NOMO-1 treated with DMSO at 0.1 percent for 48 hours (cell line): ENCODE data around the gene C1orf226.
"Not testable (repeated sequence)": the region's sequence is repeated elsewhere in the genome, so short reads cannot be mapped to it uniquely, and the experiment has no call there.

Source experiments
- DNase-seq: peaks from one replicate; lab custom pipeline; 2025; ENCODE audit not compliant: unreplicated experiment; lab: John Stamatoyannopoulos, UW

Gene C1orf226

DNA sequence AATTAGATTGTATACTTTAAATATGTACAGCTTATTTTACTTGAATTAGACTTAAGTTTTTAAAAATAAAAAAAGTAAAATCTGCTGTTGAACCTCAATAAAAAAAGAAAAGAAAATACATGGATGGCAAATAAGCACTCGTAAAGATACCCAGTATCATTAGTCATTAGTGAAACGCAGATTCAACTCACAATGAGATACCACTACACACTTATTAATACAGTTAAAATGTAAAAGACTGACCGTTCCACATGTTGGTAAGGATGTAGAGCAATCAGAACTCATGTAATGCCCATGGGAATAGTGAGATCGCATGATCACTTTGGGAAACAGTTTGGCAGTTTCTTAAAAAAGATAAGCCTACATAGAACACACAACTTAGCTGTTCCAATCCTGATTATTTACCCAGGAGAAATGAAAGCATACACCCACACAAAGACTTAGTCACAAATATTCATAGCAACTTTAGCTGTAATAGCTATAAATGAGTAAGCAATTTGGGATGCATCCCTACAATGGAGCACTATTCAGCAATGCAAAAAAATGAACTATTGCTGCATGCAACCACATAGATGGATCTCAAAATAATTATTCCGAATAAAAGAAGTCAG, 23.1 kb downstream of the C1orf226 start:
- DNase-seq: no peak

DNA sequence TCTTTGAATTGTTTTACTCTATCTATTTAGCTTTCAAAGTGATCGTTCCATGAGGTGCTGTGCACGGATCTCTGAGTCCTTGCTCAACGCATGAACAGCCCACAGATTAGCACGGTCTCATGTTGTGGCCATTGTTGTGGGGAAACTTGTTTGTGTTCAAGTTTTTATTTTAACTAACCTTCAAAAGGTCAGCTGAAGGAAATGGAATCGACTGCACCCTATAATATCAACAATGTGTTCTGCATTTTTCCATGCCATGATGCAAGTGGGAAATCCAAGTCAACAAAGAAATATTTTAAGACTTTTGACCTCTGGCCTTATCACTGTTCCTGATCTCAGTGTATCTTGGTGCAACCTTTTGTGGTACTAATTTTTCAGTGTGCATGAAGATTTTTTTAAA, 24.3 kb downstream of the C1orf226 start:
- DNase-seq: no peak

DNA sequence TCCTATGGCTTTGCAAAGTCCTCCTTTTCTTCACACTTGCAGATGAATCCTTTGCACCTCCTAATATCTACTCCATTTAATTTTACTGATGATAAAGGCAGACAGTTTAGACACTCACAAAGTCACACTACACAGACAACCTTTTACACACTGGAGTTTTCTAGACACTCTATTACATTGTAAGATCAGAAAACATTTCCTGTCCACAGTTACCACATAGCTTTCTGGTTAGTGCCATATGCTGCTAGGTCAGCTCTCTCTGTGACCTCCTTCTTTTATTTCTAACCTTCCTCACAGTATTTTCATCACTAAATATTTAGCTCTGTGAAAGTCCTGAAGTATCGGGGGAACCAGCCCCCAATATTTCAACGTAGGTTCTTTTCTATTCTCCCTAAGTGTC, 25.3 kb downstream of the C1orf226 start:
- no peak for DNase-seq

DNA sequence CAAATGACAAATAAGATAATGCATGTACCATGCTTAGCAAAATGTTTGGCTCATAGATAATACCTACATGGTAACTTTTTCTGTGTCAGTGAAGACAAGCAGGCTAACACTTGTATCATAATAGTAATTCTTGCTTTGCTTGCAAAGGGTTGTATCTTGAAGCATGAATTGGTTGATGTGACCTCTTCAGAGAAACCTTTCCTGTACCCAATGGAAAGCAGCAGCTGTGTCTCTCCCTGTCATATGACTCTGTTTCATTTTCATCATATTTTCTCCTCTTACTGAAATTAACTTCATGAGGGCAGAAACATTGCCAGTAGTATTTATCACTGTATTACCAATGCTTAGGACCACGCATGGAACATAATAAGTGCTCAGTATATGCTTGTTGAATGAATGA, 26.0 kb downstream of the C1orf226 start:
- DNase-seq: no peak

DNA sequence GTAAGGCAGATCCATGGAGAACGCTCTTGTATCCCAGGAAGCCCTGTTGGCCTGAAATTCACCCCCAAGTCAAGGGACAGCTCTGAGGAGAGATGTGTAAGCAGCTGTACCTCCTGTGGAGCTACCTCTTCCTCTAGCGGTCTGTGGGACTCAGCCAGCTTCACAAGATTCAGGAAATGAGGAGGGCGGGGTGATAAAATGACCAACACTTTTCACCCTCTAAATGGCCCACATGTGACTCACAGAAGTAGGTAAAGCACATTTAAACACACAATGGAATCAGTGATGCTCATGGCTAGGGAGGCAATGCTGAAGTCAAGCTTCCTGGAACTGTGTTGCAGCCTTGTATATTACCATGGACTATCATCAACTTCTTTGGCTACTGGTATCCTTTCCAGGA, 30.5 kb downstream of the C1orf226 start, which contains the start of gene SH2D1B:
Gene SH2D1B, minus strand, starts transcription at position 135 of the 400 bp plus-strand sequence. Its CDS starts 120 bp downstream, at position 15.
- DNase-seq: no peak

DNA sequence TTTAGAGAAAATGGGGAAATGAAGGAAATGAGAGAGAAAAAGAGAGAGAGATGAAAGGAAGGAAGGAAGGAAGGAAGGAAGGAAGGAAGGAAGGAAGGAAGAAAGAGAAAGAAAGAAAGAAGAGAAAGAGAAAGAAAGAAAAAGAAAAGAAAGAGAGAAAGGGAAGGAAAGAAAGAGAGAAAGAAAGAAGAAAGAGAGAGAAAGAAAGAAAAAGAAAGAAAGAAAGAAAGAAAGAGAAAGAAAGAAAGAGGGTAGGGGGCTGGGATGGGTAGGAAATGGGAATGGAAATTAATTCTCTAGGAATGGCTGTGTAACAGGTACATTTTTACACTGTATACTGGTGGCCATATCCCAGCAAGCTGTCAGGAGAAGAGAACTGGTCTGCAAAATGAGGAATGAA, 34.7 kb downstream of the C1orf226 start:
- DNase-seq: no peak

DNA sequence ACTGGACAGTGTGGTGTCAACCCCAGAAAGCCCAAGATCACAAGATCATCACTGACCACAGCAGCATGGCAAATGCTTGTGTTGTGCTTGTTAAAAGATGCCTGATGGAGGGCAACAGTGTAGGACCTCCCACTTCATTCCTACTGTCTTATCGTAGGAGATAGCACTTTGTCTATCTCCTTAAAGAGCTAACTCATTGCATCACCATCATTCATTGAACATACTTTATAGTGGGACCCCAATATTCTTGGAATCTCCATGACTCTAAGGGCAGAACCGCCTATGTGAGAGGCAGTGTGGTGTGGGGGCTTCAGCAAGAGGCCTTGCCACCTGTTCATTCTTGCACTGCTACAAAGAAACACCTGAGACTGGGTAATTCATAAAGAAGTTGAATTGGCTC, 35.4 kb downstream of the C1orf226 start:
- DNase-seq: no peak

DNA sequence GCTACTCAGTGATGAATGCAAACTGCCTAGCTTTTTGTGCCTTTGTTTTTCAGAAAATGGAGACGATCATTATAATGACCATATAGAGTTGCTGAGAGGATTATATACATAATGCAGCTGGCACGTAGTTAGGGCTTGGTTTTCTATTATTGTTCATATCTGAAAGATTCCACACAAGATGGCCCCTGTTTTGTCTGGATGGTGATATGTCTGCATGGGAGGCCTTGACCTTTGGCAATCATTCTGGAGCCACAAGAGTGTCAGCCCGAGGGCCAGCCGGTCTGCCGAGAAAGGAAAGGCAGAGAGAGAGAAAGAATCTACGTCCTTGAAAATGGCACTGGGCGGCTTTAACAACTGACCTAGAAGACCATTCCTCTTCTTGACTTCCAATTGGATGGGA, 36.1 kb downstream of the C1orf226 start:
- DNase-seq: no peak

DNA sequence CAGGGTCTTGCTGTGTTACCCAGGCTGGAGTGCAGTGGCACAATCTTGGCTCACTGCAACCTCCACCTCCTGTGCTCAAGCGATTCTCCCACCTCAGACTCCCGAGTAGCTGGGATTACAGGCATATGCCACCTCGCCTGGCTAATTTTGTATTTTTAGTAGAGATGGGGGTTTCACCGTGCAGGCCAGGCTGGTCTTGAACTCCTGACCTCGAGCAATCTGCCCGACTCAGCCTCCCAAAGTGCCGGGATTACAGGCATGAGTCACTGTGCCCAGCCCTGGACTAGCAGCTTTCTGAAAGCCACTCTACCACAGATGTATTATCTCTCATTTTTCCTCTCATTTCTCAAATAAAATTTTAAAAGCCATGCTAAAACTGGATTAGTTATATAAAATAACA, 37.1 kb downstream of the C1orf226 start:
- DNase-seq: not testable (repeated sequence)

DNA sequence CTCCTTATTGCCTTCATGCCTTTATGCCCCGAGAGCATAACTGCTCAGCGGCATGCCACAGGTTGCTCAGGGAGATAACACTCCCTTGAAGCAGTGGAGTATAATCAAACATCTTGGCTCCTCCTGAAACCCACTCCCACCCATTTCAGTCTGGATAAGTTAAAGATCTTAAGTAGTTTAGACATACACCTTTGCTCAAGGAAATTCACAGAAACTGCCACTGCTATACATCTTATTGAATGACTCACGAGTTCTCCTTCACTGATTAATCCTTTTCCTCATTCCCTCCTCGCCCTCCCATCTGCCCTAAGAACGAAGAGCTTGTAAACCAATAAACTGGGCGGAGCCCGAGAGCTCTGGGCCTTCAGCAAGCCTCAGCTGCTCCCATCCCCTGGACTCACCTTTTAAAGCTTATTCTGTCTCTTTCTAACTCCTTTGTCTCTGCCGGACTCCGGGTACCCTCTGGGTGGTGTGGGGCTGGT, 38.0 kb downstream of the C1orf226 start:
- DNase-seq: not testable (repeated sequence)

DNA sequence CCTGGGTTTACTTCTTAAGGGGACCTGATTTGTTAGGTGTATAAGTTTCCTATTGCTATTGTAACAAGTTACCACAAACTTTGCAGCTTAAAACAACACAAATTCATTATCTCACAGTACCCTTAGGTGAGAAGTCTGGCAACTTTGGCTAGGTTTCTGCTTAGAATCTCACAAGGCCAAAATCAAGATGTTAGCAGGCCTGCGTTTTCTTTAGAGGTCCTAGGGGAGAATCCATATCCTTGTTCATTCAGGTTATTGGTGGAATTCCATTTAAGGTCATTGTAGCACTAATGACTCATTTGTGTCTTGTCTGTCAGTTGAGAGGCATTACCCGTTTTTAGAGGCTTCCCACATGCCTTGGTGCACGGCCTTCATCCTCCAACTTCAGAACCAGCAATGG, 38.6 kb downstream of the C1orf226 start:
- no peak for DNase-seq

DNA sequence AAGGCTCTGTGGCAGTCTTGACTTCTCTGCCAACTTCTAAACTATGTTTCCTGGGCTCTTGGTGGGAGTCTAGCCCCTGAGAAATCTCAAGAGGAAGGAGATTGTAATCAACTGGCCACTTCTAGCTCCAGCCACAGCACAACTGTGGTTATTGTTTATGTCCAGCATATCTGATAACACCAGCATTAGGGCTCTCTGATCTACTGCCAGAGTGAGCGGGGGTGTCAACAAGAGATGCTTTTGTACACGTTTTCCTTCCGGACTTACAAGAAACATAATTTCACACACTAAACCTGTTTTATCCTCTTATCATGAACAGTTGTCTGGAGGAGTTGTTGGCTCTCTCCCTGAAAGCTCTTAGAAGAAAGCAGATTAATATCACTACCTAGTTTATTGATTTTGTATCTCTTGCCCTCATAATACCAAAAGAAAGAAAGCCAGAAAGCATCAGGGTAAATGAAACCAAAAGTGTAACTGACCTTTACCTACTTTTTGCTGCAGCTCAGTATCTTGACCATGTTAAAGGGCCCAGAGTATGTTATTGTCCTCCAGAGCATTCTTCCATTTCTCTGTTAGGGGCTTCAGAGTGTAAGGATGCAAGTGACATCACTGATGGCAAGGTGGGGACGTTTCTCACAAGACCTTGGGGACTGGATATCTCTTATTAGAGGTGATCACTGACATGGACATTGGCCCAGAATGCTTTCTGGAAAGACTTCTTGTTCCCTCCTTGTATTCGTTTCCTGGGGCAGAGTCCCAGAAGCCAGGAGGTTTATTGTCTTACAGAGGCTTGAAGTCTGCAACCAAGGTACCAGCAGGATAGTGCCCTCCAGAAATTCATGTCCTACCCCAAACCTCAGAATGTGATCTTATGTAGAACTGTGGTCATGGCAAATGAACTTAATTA, 40.0 kb downstream of the C1orf226 start:
- DNase-seq: no peak

DNA sequence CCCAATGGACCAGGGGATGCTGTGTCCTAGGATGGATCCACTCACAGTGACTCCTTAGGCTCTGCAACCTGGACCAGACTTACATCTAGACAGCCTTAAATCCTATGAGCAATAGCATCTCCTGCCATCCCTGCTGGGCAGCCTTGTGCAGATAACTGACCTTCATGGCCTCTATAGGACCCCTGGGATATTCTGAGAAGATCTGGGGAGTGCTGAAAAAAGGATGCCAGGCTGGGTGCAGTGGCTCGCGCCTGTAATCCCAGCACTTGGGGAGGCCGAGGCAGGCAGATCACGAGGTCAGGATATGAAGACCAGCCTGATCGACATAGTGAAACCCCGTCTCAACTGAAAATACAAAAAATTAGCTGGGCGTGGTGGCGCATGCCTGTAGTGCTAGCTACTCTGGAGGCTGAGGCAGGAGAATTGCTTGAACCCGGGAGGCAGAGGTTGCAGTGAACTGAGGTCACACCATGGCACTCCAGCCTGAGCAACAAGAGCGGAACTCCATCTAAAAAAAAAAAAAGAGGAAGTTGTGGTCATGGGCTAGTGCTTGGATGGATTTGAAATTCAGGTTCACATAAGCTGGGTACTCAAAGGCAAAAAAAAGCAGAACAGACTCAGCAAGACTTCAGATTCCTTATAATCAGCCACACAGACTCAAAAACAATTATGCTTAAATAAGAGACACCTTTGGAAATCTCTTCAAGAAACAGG, 41.3 kb downstream of the C1orf226 start:
- DNase-seq: peak; percentile 95

DNA sequence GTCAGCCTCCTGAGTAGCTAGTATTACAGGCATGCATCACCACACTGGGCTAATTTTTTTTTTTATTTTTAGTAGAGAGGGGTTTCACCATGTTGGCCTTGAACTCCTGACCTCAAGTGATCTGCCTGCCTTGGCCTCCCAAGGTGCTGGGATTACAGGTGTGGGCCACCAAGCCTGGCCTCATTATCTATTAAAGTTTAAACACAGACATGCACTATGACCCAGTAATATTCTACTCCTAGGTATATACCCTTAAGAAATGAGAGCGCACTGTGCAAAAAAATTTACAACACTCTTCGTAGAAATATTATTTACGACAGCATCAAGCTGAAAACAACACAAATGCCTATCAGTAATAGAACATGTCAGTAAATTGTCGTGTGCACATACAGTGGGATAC, 49.1 kb downstream of the C1orf226 start:
- no peak for DNase-seq

DNA sequence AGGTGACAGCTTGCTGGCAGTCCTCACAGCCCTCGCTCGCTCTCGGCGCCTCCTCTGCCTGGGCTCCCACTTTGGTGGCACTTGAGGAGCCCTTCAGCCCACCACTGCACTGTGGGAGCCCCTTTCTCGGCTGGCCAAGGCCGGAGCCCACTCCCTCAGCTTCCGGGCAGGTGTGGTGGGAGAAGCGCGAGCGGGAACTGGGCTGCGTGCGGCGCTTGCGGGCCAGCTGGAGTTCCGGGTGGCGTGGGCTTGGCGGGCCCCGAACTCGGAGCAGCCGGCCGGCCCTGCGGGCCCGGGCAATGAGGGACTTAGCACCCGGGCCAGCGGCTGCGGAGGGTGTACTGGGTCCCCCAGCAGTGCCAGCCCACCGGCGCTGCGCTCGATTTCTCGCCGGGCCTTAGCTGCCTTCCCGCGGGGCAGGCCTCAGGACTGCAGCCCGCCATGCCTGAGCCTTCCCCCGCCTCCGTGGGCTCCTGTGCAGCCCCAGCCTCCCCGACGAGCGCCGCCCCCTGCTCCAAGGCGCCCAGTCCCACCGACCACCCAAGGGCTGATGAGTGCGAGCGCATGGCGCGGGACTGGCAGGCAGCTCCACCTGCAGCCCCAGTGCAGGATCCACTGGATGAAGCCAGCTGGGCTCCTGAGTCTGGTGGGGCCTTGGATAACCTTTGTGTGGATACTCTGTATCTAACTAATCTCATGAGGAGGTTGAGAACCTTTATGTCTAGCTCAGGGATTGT, 51.6 kb downstream of the C1orf226 start:
- not testable (repeated sequence) for DNase-seq
